Neutrophil (primary cell): ENCODE measurements around the gene MEGF9.
A peak's percentile ranks its signal among the peaks of the same experiment; 100 is the strongest.

ENCODE experiments used
- H3K27ac ChIP-seq: fragments of 200-600 bp; sonication (generic); 2 replicates; pipeline ENCODE4 v1.5.1; 2016; ENCODE audit warnings: mild to moderate bottlenecking, moderate library complexity
- H3K27me3 ChIP-seq: fragments of 200-600 bp; sonication (generic); 2 replicates; pipeline ENCODE4 v1.6.0; 2016; ENCODE audit warnings: mild to moderate bottlenecking
- H3K36me3 ChIP-seq: fragments of 200-600 bp; sonication (generic); 2 replicates; pipeline ENCODE4 v1.5.1; 2017
- H3K4me1 ChIP-seq, 2 experiments: fragments of 200-600 bp in 1 of 2; sonication (generic) in 1 of 2; 1 replicate in 1 of 2; 2 replicates in 1 of 2; pipeline versions ENCODE4 v1.5.1 to v1.6.1; 2013 to 2016; ENCODE audit warnings: low read depth in 1 of 2, low read length in 1 of 2, mild to moderate bottlenecking in 1 of 2, moderate library complexity in 1 of 2; ENCODE audit not compliant: control insufficient read depth in 1 of 2, insufficient read depth in 1 of 2
- H3K4me3 ChIP-seq, 2 experiments: fragments of 200-600 bp in 1 of 2; sonication (generic) in 1 of 2; 1 replicate in 1 of 2; 2 replicates in 1 of 2; pipeline ENCODE4 v1.5.1; 2013 to 2016; ENCODE audit warnings: low read depth in 1 of 2, low read length in 1 of 2, mild to moderate bottlenecking in 1 of 2, moderate library complexity in 1 of 2
- H3K9me3 ChIP-seq: fragments of 200-600 bp; sonication (generic); 2 replicates; pipeline ENCODE4 v1.5.1; 2016
- CTCF ChIP-seq: fragments of 200-600 bp; sonication (generic); IDR thresholded peaks from 2 replicates; pipeline ENCODE4 v1.5.1; 2016; ENCODE audit warnings: antibody characterized with exemption

MEGF9 gene

GRCh38 chr9:120710110-120710981 is 3.9 kb downstream of the MEGF9 start:
- Histone ChIP-seq H3K27ac (peak overlapping the region; percentile 93), H3K9me3 (no peaks in the 10 kb centered on the region), H3K27me3 (no peaks in the 10 kb centered on the region), H3K36me3 (peaks cover 39% of the 10 kb centered on the region), H3K4me1 (peaks cover 62 to 80% of the 10 kb centered on the region in 2 experiments), H3K4me3 (peak overlapping the region; percentile 87 to 95)
- no peak for TF ChIP-seq CTCF

GRCh38 chr9:120708526-120709224 is 5.6 kb downstream of the MEGF9 start:
- Histone ChIP-seq H3K36me3 (peaks cover 54% of the 10 kb centered on the region), H3K4me3 (peak overlapping the region; percentile 87 to 95), H3K9me3 (no peaks in the 10 kb centered on the region), H3K4me1 (peaks cover 71 to 83% of the 10 kb centered on the region in 2 experiments), H3K27me3 (no peaks in the 10 kb centered on the region), H3K27ac (peak overlapping the region; percentile 93)
- no peak for TF ChIP-seq CTCF

GRCh38 chr9:120707170-120707569 is 7.1 kb downstream of the MEGF9 start:
- Histone ChIP-seq H3K27ac (peak overlapping the region; percentile 93), H3K4me3 (peak overlapping the region in 1 of 2 experiments; percentile 87), H3K9me3 (no peaks in the 10 kb centered on the region), H3K36me3 (peaks cover 67% of the 10 kb centered on the region), H3K4me1 (peaks cover 79 to 86% of the 10 kb centered on the region in 2 experiments), H3K27me3 (no peaks in the 10 kb centered on the region)
- no peak for TF ChIP-seq CTCF

GRCh38 chr9:120705174-120705573 is 9.1 kb downstream of the MEGF9 start:
- Histone ChIP-seq H3K4me3 (peak overlapping the region in 1 of 2 experiments; percentile 87), H3K27ac (peak overlapping the region; percentile 93), H3K9me3 (no peaks in the 10 kb centered on the region), H3K27me3 (no peaks in the 10 kb centered on the region), H3K4me1 (peaks cover 67 to 99% of the 10 kb centered on the region in 2 experiments), H3K36me3 (peaks cover 75% of the 10 kb centered on the region)
- TF ChIP-seq CTCF: no peak

- Histone ChIP-seq H3K27me3 (no peaks in the 10 kb centered on the region), H3K27ac (peak overlapping the region; percentile 93), H3K4me3 (no peak overlapping the region), H3K9me3 (no peaks in the 10 kb centered on the region), H3K4me1 (peaks cover 53 to 97% of the 10 kb centered on the region in 2 experiments), H3K36me3 (peaks cover 68% of the 10 kb centered on the region)
- TF ChIP-seq CTCF: no peak
Observed at GRCh38 chr9:120702075-120702474, 12.2 kb downstream of the MEGF9 start.
